Upper lobe of left lung (tissue), 6 donors: Measurements from ENCODE around the gene ZIC5. TPM values are rescaled to one million over a fixed set of nuclear protein-coding genes. Genes with fewer than 3 reads are reported as not detected.
A peak's percentile ranks its signal among the peaks of the same experiment; 100 is the strongest.

ENCODE experiments used
- ATAC-seq, 2 donors: fragments of 200-7000 bp; cut with Tn5 transposase; one replicate each; pipeline ENCODE4 v1.9.1; 2022; ENCODE audit warnings: mild to moderate bottlenecking in 2 of 2, moderate library complexity in 2 of 2; ENCODE audit not compliant: low FRiP score in 2 of 2
- DNase-seq, 2 donors: peaks; one replicate each; pipeline ENCODE4 v3.0.0-alpha.2; 2019 to 2020
- H3K27ac ChIP-seq, 4 donors: fragments of 200-600 bp; sonication (generic); one replicate each; pipeline ENCODE4 v1.5.1; 2016 to 2019
- H3K27me3 ChIP-seq, 4 donors: fragments of 200-600 bp; sonication (generic); one replicate each; pipeline ENCODE4 v1.5.1; 2017 to 2019
- H3K36me3 ChIP-seq, 4 donors: fragments of 200-600 bp; sonication (generic); one replicate each; pipeline ENCODE4 v1.5.1; 2016 to 2019
- H3K4me1 ChIP-seq, 4 donors: fragments of 200-600 bp; sonication (generic); one replicate each; pipeline ENCODE4 v1.5.1; 2018 to 2019
- H3K4me3 ChIP-seq, 4 donors: fragments of 200-600 bp; sonication (generic); one replicate each; pipeline ENCODE4 v1.5.1; 2017 to 2019; ENCODE audit warnings: mild to moderate bottlenecking in 2 of 4, moderate library complexity in 1 of 4
- H3K9me3 ChIP-seq, 4 donors: fragments of 200-600 bp; sonication (generic); one replicate each; pipeline ENCODE4 v1.5.1; 2018 to 2019
- EP300 ChIP-seq, 4 donors: sonication (generic); formaldehyde crosslinking; IDR thresholded peaks; one replicate each; pipeline ENCODE4 v1.5.1; 2017; ENCODE audit warnings: antibody characterized with exemption in 4 of 4, control low read depth in 2 of 4
- POLR2A ChIP-seq, 4 donors: fragments of 450-650 bp; IDR thresholded peaks; one replicate each; pipeline ENCODE4 v1.5.1; 2016 to 2017; ENCODE audit warnings: antibody characterized with exemption in 4 of 4, mild to moderate bottlenecking in 2 of 4
- POLR2AphosphoS5 ChIP-seq, 2 donors: sonication (generic); formaldehyde crosslinking; IDR thresholded peaks; one replicate each; pipeline ENCODE4 v1.5.1; 2017; ENCODE audit warnings: antibody characterized with exemption in 2 of 2
- WGBS, 2 donors: methylation state at CpG; one replicate each; pipeline ENCODE4 v1.1.5; 2017 to 2018; 5-methylcytosine and 5-hydroxymethylcytosine counted together
- total RNA-seq, 6 donors: library from RNA; depleted of rRNA in 4 of 6; stranded (reverse); fragments of >200 nt in 4 of 6; gene quantifications; one replicate each; pipeline versions ENCODE4 v1.1.0 to v1.2.1, GENCODE V29; 2016 to 2021
- TF ChIP-seq, protein P1 (sequence below), 6 experiments: fragments of 450-650 bp in 4 of 6; fragments of 200-600 bp in 2 of 6; sonication (generic) in 2 of 6; IDR thresholded peaks; one replicate each; pipeline ENCODE4 v1.5.1; 2016 to 2019; ENCODE audit warnings: antibody characterized with exemption in 6 of 6
- donor health status: DM: no; HTN: no; CAD: no; lungs with moderate emphysema.
- donor health status: DM: no; HTN: yes; CAD: no; lungs with severe emphysema.

ZIC5 gene
- total RNA-seq, 6 donors from 2014 or later: 0.07 TPM; not detected in 5

DNA sequence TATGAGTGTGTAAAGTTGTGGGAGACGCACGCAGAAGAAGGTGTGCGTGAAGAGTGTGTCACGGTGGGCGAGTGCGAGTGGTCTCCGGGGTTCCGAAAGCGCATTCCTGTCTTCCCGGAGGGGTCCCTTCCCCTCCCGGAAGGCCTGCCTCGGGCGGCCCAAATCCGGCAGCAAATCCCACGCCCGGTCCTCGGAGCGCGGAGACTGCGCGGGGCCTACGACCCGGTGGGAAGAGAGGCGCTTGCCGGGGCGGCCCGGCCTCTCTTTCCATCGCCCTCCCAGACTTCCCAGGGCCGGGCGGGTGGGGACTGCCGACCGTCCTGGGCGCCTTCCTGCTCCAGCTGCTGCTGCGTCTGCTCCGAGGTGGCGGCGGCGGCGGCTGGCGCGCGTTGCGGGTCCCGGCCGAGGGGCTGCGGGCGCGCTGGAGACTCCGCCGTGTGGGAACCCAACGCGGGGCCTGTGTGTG is 2.1 kb downstream of the ZIC5 start:
- WGBS, 2 donors: 3 to 5% methylated on average over 30 to 35 of the region's 52 CpGs
- H3K4me1 ChIP-seq: peaks cover 31 to 42% (median 33%) of the 10 kb centered on the region in 4 donors
- peaks cover 9 to 81% (median 52%) of the 10 kb centered on the region in 4 donors for H3K27me3 ChIP-seq
- DNase-seq (peak in 1 of 2 donors; percentile 83), ATAC-seq (no peak)
- no peak overlapping the region for H3K27ac ChIP-seq
- H3K4me3 ChIP-seq: peak overlapping the region in 2 of 4 donors; percentile 17 to 33
- TF ChIP-seq POLR2AphosphoS5 (IDR thresholded peaks at IDR 0.05) (no peak), POLR2A (IDR thresholded peaks at IDR 0.05) (no peak), EP300 (IDR thresholded peaks at IDR 0.05) (no peak)
- TF ChIP-seq, protein P1, sequence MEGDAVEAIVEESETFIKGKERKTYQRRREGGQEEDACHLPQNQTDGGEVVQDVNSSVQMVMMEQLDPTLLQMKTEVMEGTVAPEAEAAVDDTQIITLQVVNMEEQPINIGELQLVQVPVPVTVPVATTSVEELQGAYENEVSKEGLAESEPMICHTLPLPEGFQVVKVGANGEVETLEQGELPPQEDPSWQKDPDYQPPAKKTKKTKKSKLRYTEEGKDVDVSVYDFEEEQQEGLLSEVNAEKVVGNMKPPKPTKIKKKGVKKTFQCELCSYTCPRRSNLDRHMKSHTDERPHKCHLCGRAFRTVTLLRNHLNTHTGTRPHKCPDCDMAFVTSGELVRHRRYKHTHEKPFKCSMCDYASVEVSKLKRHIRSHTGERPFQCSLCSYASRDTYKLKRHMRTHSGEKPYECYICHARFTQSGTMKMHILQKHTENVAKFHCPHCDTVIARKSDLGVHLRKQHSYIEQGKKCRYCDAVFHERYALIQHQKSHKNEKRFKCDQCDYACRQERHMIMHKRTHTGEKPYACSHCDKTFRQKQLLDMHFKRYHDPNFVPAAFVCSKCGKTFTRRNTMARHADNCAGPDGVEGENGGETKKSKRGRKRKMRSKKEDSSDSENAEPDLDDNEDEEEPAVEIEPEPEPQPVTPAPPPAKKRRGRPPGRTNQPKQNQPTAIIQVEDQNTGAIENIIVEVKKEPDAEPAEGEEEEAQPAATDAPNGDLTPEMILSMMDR (IDR thresholded peaks at IDR 0.05): no peak
- H3K9me3 ChIP-seq: peaks cover 0 to 3% (median 0%) of the 10 kb centered on the region in 4 donors
- no peaks in the 10 kb centered on the region for H3K36me3 ChIP-seq

DNA sequence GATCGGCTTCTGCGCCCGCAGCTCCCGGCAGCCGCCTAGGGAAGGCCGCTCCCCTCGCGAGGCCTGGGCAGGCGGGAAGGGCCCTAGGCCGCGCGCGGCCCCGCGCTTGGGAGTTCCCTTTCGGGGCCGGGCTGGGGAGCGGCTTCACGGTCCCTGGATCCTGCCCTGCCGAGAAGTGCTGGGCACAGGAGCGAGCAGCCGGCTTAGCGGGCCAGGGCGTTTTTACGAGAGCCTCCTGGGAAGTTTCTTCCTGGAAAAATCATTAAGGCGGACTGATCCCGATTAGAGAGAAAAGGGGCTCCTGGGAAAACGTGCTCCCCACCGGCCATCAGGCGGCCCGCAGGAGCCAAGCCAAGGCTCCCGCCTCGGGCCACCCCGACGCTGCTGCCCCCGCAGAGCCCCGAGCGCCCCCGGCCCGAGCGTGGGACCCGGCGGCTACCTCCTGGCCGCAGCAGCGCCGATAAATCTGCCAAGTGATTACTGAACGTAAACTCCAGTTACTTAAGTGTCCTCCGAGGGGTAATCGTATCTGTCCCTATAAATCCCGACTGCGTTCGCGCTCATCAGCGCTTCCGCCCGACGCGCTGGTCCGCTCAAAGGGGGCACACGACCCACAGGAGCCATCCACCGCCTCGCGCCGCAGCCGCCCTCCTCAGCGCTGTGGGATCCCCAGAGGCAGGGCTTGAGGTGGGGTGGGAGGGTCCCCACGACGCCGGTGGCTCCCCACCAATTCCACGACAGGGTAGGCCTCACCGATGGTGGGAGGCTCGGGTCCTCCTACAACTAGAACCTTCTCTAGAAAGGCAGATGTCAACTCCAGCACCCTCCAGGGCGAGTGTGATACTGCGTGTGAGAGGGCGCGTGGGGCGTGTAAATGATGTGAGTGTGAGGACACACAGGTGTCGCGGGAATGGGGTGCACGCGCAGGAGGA is 2.8 kb downstream of the ZIC5 start:
- peak overlapping the region in 3 of 4 donors; percentile 16 to 34 (median 26) for H3K4me3 ChIP-seq
- H3K4me1 ChIP-seq: peaks cover 31 to 42% (median 33%) of the 10 kb centered on the region in 4 donors
- WGBS, 2 donors: 4 to 11% methylated on average over 8 to 61 of the region's 81 CpGs
- H3K36me3 ChIP-seq: no peaks in the 10 kb centered on the region
- H3K27me3 ChIP-seq: peaks cover 6 to 74% (median 49%) of the 10 kb centered on the region in 4 donors
- no peak overlapping the region for H3K27ac ChIP-seq
- peak in 1 of 2 donors; percentile 73 for DNase-seq
- ATAC-seq: peak in 1 of 2 donors; percentile 48
- TF ChIP-seq POLR2A (IDR thresholded peaks at IDR 0.05): no peak
- no peak for TF ChIP-seq POLR2AphosphoS5 (IDR thresholded peaks at IDR 0.05)
- TF ChIP-seq, protein P1 (IDR thresholded peaks at IDR 0.05): no peak
- TF ChIP-seq EP300 (IDR thresholded peaks at IDR 0.05): no peak
- H3K9me3 ChIP-seq: no peaks in the 10 kb centered on the region

DNA sequence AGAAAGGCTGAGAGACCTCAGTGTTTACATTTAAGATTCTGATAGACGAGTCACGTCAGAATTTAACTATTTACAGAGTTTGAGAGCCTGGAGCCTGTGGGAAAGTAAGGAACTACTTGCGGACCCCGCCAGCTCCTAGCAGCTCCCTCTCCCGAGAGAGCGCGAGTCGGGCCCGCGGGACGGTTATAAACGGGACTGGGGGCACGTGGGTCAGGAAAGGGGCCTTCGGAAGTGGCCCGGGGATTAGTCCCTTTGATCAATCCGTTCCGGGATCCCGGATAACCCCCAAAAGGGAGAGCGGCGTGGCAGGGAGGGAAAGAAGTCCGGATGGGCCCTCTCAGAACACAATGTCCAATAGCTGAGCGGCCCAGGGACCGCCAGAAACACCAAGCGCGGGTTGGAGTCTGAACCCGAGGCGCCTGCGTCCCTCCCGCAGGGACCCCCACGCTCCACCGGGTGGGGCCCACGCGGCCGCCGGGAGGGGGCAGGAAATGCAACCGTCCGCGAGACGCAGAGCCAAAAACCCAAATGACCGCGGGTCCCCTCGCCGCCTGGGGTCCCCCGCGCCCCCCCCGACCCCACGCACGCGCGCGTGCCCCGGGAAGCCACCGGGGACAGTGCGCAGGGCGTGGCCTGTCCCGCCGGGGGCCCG is 3.6 kb downstream of the ZIC5 start:
- DNase-seq: peak in 1 of 2 donors; percentile 86
- Histone ChIP-seq H3K27me3 (peaks cover 6 to 66% (median 46%) of the 10 kb centered on the region in 4 donors), H3K36me3 (no peaks in the 10 kb centered on the region), H3K27ac (no peak overlapping the region), H3K4me3 (peak overlapping the region in 3 of 4 donors; percentile 16 to 34 (median 26)), H3K9me3 (no peaks in the 10 kb centered on the region), H3K4me1 (peaks cover 31 to 42% (median 33%) of the 10 kb centered on the region in 4 donors)
- TF ChIP-seq POLR2AphosphoS5 (IDR thresholded peaks at IDR 0.05) (no peak), EP300 (IDR thresholded peaks at IDR 0.05) (no peak), POLR2A (IDR thresholded peaks at IDR 0.05) (no peak)
- TF ChIP-seq, protein P1 (IDR thresholded peaks at IDR 0.05): no peak
- ATAC-seq: no peak
- 25 to 31% methylated on average over 14 to 36 of the region's 58 CpGs for WGBS, 2 donors

DNA sequence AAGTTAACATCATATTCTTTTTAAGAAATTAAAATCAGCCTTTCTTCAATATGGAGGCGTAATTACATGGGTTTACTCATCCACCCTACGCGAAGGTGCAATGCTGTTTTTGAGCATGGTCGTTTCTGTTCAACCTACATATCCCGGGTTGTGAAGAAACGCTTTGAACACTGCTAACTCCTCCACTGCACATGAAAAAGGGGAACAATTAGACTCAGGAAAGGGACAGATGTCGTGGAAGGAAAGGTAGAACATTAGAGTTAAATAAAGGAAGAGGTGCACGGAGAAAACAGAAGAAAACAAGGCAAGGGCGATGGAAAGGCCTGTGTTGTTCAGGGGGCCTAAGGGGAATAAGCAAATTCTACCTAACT is 4.1 kb downstream of the ZIC5 start:
- ATAC-seq: no peak
- DNase-seq: no peak
- WGBS, 2 donors: 64 to 75% methylated on average over 9 of the region's 9 CpGs
- H3K9me3 ChIP-seq: no peaks in the 10 kb centered on the region
- no peak overlapping the region for H3K27ac ChIP-seq
- peaks cover 31 to 42% (median 33%) of the 10 kb centered on the region in 4 donors for H3K4me1 ChIP-seq
- H3K36me3 ChIP-seq: no peaks in the 10 kb centered on the region
- no peak overlapping the region for H3K4me3 ChIP-seq
- TF ChIP-seq POLR2A (IDR thresholded peaks at IDR 0.05) (no peak), EP300 (IDR thresholded peaks at IDR 0.05) (no peak), POLR2AphosphoS5 (IDR thresholded peaks at IDR 0.05) (no peak)
- TF ChIP-seq, protein P1 (IDR thresholded peaks at IDR 0.05): no peak
- H3K27me3 ChIP-seq: peaks cover 6 to 61% (median 43%) of the 10 kb centered on the region in 4 donors
